ENCODE results near the gene TCHHL1.

GRCh38 chr1:152118915-152119314 lies 30.1 kb upstream of the TCHHL1 start:
- TF ChIP-seq, protein P1, sequence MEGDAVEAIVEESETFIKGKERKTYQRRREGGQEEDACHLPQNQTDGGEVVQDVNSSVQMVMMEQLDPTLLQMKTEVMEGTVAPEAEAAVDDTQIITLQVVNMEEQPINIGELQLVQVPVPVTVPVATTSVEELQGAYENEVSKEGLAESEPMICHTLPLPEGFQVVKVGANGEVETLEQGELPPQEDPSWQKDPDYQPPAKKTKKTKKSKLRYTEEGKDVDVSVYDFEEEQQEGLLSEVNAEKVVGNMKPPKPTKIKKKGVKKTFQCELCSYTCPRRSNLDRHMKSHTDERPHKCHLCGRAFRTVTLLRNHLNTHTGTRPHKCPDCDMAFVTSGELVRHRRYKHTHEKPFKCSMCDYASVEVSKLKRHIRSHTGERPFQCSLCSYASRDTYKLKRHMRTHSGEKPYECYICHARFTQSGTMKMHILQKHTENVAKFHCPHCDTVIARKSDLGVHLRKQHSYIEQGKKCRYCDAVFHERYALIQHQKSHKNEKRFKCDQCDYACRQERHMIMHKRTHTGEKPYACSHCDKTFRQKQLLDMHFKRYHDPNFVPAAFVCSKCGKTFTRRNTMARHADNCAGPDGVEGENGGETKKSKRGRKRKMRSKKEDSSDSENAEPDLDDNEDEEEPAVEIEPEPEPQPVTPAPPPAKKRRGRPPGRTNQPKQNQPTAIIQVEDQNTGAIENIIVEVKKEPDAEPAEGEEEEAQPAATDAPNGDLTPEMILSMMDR (IDR thresholded peaks at IDR 0.05; ENCODE audit: low read depth, low read length): no peak
- TF ChIP-seq EZH2phosphoT487 (IDR thresholded peaks at IDR 0.05; ENCODE audit: low read depth): no peak
